ENCODE measurements around the gene AKAP9.

DNA sequence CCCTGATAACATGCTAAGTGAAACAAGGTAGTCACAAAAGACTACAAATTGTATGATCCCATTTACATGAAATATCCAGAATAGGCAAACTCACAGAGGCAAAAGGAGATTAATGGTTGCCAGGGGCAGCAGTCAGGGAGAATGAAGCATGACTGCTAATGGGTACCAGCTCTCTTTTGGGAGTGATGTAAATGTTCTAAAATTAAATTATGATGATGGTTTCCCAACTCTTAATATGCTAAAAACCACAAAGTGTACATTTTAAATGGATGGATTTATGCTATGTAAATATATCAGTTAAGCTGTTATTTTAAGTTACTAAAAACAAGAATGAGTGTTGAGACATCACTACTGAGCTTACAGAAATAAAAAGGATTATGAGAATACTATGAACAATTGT, 181.0 kb downstream of the AKAP9 start:
- no peak for TF ChIP-seq POLR2A (IDR thresholded peaks at IDR 0.05)
- TF ChIP-seq, protein P1, sequence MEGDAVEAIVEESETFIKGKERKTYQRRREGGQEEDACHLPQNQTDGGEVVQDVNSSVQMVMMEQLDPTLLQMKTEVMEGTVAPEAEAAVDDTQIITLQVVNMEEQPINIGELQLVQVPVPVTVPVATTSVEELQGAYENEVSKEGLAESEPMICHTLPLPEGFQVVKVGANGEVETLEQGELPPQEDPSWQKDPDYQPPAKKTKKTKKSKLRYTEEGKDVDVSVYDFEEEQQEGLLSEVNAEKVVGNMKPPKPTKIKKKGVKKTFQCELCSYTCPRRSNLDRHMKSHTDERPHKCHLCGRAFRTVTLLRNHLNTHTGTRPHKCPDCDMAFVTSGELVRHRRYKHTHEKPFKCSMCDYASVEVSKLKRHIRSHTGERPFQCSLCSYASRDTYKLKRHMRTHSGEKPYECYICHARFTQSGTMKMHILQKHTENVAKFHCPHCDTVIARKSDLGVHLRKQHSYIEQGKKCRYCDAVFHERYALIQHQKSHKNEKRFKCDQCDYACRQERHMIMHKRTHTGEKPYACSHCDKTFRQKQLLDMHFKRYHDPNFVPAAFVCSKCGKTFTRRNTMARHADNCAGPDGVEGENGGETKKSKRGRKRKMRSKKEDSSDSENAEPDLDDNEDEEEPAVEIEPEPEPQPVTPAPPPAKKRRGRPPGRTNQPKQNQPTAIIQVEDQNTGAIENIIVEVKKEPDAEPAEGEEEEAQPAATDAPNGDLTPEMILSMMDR (IDR thresholded peaks at IDR 0.05) = no peak
- no peak for TF ChIP-seq POLR2AphosphoS5 (IDR thresholded peaks at IDR 0.05)
- no peak for TF ChIP-seq EP300 (IDR thresholded peaks at IDR 0.05)

All from upper lobe of left lung (tissue), 4 donors.